NT2/D1 (cell line): ENCODE measurements around the gene ZSCAN10.

ENCODE experiments used
- YY1 ChIP-seq: IDR thresholded peaks from 2 replicates; pipeline ENCODE4 v1.6.1; 2011; ENCODE audit not compliant: insufficient read length, insufficient read depth
- ZNF274 ChIP-seq: IDR thresholded peaks from 2 replicates; pipeline ENCODE4 v1.6.1; 2011; ENCODE audit warnings: mild to moderate bottlenecking, low read depth, low read length

DNA sequence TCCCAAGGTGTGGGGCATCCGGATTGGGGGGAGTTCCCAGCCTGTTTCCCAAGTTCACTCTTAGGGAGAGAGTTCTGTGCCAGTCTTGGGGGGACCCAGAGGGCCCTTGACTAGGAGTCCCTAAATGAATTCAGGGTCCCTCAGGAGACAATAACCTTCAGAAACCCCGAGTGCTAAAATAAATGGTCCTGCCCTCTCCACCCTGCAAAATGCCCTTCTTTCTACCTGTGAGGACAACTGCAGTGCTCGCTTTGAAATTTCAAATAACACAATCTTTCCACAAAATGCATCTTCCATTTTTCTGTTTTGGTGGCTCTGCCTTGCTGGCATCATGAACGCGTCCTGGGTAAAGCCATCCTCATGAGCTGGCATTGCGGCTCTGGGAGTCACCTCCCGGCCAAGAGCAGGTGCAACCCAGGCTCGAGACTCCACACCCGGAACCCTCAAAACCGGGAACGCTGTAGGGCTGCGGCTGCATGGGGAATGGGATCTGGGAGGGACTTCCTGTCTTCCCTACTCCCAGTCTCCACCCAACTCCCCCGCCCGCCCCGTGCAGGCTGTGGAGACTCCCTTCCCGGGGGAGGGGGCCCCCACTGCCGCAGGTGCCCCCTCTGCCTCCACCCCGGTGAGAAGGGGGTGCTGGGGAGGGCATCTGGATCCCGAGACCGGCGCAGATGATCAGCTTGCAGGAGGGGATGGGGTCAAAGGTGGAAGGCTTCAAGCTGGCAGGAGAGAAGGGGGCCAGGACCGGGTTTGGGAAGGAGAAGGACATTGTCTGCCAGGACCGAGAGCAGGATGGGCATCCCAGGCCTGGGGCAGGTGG lies 13.2 kb upstream of the ZSCAN10 start, which contains the start of gene ZNF205:
- TF ChIP-seq ZNF274 (no peak), YY1 (no peak)
